HG03097 (cell line): ENCODE data around the gene KIF7.
"Not testable (repeated sequence)": the region's sequence is repeated elsewhere in the genome, so short reads cannot be mapped to it uniquely, and the experiment has no call there.

Source experiments
- ATAC-seq: cut with Tn5 transposase; IDR thresholded peaks from one replicate; pipeline ENCODE4 v1.9.1; 2021; ENCODE audit not compliant: unreplicated experiment, low FRiP score

The KIF7 gene

GRCh38 chr15:89654847-89655805, at the start of gene KIF7:
Gene KIF7 (minus strand): TSS chr15:89655467. CDS start chr15:89652930, 2,537 bp downstream.
- ATAC-seq = no peak

- ATAC-seq = no peak
These were observed 49.1 kb upstream of the KIF7 start for GRCh38 chr15:89704411-89704810.

GRCh38 chr15:89695198-89695597, 39.9 kb upstream of the KIF7 start:
- ATAC-seq = no peak

- ATAC-seq = no peak
These were observed 38.4 kb upstream of the KIF7 start for GRCh38 chr15:89693696-89694095.

GRCh38 chr15:89693091-89693490, 37.8 kb upstream of the KIF7 start:
- ATAC-seq = no peak

GRCh38 chr15:89690276-89691218, 35.3 kb upstream of the KIF7 start, which contains the start of the genes PEX11A and WDR93:
Gene PEX11A (minus strand): TSS chr15:89690754. CDS start chr15:89690632, 122 bp downstream.
Gene WDR93 (plus strand): TSS chr15:89690811. CDS start chr15:89701747, 10,936 bp downstream.
- ATAC-seq = peak; percentile 71

- ATAC-seq = not testable (repeated sequence)
These were observed 34.6 kb upstream of the KIF7 start for GRCh38 chr15:89689930-89690275.

- ATAC-seq = no peak
These were observed 31.3 kb upstream of the KIF7 start for GRCh38 chr15:89686522-89686921.

GRCh38 chr15:89685995-89686394, 30.7 kb upstream of the KIF7 start:
- ATAC-seq = no peak

GRCh38 chr15:89681146-89681545, 25.9 kb upstream of the KIF7 start:
- no peak for ATAC-seq

GRCh38 chr15:89680282-89680873, 25.1 kb upstream of the KIF7 start:
- no peak for ATAC-seq

GRCh38 chr15:89679212-89679611, 23.9 kb upstream of the KIF7 start, which contains the start of gene PLIN1:
Gene PLIN1 (minus strand): TSS chr15:89679367. CDS start chr15:89677489, 1,878 bp downstream.
- no peak for ATAC-seq

GRCh38 chr15:89677381-89677780, 22.1 kb upstream of the KIF7 start:
- no peak for ATAC-seq

GRCh38 chr15:89675606-89676005, 20.3 kb upstream of the KIF7 start:
- no peak for ATAC-seq

GRCh38 chr15:89674526-89674925, 19.3 kb upstream of the KIF7 start:
- ATAC-seq = no peak

GRCh38 chr15:89673165-89673512, 17.9 kb upstream of the KIF7 start:
- no peak for ATAC-seq

- ATAC-seq = no peak
These were observed 17.2 kb upstream of the KIF7 start for GRCh38 chr15:89672221-89673164.

GRCh38 chr15:89671687-89672086, 16.4 kb upstream of the KIF7 start:
- no peak for ATAC-seq

GRCh38 chr15:89670971-89671560, 15.8 kb upstream of the KIF7 start:
- ATAC-seq = no peak
